SH-SY5Y (cell line): ENCODE results near the gene SLC25A48.

ENCODE experiments used
- GATA2 ChIP-seq: IDR thresholded peaks from 2 replicates; pipeline ENCODE4 v1.6.1; 2011; ENCODE audit warnings: mild to moderate bottlenecking, low read depth, low read length
- GATA3 ChIP-seq: IDR thresholded peaks from 2 replicates; pipeline ENCODE4 v1.6.1; 2011; ENCODE audit warnings: low read depth, mild to moderate bottlenecking, low read length, moderate library complexity

SLC25A48 gene

DNA sequence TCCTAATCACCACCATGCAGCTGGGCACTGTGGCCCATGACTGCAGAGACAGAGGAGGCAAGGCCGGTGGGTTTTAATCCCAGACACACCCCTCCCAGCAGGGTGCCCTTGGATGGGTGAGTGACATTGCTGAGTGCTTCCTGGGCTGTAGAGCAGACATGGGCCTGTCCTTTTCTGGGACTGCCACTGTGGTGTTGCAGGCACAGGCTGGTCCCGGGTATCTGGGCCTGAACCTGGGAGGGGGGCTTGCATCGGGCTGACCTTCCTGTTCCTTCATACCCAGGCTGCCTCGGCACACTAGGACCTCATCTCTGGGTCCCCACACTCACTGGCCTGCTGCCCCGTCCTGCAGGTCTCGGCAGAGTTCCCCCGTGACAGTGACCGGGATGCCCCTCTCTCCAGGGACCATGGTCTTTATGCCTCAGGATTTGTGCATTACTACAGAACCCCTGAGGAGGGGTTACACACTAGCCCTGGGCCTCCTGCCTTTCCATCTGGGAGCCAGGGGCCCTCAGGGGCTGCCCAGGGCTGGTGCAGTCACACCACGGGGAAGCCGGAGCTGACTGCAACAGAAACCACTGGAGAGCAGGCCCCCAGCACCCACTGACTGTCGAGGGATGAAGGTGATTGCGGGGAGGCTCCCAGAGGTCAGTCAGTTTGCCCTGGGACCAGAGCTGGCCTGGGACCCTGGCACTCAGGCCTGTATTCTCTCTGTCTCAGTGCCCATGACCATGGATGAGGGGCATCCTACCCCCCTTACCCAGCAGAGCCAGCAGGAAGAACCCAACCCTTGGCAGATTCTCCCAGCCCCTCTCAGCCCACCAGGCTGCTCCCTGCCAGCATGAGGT is 8.9 kb upstream of the SLC25A48 start:
- TF ChIP-seq GATA2 (no peak), GATA3 (no peak)

DNA sequence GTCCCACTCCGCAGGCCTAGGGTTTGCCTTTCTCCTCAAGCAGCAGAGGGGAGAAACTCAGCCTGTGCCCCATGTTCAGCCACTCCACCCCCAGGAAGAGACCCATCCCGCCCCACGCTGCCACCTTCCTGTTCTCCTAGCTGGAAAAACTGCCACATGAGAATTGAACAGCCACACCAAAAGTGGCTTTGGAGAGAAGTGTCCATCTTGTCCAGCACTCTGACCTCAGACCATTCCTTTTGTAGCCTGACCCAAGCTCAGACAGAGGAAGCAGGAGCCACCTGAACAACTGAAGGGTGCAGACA is 8.3 kb upstream of the SLC25A48 start:
- TF ChIP-seq GATA2: no peak
- TF ChIP-seq GATA3: no peak

DNA sequence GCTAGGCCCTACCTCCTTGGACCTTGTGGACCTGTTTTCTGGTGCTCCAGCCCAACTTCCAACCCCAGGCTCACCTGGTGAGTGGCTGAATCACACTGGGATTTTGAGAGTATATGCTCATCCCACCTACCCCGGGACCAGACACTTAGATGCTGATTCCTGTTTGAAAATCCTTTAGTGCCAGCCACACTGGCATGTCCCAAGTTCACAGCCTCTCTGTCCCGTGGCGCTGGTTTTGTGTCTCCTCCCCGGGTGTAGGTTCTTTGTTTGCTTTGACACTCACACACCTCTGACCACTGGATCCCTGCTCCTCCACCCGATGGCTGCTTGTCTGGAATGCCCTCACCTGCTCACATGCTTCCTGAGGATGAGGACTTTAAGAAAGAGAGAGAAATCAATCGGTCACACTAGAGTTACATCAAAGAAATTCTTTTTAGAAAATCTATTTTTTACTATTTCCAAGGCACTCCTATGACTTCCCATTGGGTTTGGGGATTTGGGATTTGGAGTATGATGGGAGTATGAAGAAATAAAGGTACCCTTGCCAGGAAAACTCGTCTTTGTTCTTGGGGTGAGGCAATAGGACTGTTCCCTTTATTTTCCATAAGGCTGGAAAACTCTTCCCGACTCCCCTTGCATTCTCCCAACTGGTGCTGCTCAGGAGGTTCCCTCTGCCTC is 7.3 kb upstream of the SLC25A48 start:
- TF ChIP-seq GATA3: no peak
- TF ChIP-seq GATA2: no peak

DNA sequence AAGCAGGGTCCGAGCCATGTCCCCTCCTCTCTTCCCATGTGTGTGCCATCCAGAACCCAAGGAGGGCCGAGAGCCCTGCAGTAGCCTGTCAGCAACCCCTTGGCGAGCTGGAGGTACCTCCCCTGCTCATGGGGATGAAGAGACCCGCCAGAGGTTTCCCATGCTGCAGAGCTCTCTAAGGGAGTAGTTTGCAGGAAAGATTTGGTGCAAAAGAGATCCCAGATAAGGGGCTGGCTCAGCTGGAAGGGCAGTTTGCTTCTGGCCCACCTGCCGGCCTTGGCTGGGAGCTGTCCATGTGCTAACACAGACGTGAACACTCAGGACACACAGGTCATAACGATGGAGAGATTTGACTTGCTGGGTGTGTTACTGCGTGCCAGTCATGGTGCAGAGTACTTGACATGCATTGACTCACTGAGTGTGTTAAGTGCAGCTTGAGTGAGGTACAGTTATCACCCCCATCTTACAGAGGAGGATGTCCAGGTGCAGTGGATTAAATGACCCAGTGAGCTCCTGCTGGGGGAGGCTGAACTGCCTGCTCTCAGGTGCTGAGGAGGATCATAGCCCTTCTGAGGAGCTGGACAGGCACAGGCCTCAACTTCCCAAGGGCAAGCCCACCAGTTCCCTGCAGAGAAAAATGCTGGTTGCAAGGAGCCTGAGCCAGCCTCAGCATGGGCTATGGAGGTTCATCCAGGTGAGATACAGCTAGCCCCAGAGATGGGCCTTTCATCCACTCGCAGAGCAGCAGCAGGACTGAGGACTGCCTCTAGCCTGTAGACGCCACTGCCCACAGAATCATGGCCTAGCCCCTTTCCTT is 6.3 kb upstream of the SLC25A48 start:
- TF ChIP-seq GATA2 (peak; percentile 56; the same call in 1 of the 2 replicates), GATA3 (no peak)

DNA sequence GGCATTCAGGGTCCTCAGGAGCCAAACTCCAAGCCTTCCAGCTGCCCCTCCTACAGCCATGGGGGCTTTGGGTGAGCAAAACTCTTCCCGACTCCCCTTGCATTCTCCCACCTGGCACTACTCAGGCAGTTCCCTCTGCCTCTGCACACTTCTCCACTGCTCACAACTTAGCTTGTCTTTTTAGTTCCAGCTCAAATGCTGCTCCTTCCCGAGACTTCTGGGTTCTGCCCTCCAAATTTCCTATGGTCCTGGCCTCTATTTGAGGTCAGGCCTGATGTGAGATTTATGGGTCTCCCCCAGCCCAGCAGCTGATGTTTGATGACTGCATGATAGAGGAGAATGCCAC is 5.7 kb upstream of the SLC25A48 start:
- TF ChIP-seq GATA3: no peak
- no peak for TF ChIP-seq GATA2

DNA sequence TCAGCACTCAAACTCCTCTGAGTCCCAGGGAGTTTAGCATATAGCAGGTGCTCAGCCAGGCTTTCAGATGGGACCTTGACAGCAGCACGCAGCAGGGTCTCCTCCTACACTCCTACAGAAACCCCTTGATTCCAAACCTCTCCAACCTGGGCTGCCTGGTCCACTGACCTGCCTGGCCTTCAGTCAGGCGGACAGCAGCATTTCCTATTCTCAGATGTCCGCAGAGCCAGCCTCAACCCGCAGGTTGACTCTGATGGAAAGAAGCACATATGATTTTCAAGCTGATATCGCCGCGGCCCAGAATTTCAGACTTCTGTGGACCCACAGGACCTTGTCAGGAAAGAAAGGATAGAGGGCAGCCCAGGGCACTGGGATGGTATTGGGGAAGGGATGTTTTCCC is 5.3 kb upstream of the SLC25A48 start:
- TF ChIP-seq GATA2: no peak
- no peak for TF ChIP-seq GATA3

DNA sequence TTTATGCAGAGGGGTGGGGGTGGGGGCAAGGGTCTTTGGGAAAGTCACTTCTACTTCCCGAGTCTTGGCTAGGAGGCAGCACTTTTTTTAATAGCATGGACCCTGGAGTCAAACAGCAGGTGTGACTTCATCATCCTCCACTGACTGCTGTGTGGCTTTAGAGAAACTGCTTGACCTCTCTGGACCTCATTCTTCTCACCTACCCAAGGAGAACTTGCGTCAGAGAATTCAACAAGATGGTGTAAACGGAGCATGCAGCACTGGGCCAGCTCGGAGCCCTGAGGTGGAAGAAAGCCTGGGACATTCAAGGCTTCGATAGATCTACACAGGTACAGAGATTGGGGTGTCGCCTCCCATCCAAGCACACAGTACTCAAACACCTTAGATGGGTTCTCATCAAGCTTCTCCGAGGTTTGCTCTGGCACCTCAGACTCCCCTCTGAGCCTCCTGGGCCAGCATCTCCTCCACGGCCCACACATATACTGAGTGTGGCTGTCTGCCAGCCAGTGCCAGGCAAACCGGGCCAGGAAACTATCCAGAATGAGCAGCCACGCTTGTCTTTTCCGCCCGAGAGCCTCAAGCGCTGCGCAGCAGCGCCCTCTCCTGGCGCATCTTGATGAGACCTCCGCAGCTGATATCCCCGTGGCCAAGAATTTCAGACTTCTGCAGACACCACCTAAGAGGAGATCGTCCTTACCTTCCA is 4.6 kb upstream of the SLC25A48 start:
- TF ChIP-seq GATA3: no peak
- TF ChIP-seq GATA2: no peak

DNA sequence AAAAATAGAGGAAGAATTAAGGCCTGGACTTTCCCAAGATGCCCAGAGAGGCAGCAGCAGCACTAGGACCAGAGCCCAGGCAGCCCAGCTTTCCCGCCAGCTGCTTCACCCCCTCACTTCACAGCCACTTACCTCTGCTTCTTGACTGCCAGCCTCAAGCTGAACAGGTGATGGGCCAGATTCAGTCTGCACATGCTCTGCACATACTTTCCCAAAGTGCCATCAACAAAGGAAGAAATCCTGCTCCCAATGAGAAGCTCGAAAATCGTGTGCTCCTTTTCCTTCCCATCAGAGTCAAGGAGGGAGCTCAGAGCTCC is 4.1 kb upstream of the SLC25A48 start:
- TF ChIP-seq GATA3 (no peak), GATA2 (no peak)

DNA sequence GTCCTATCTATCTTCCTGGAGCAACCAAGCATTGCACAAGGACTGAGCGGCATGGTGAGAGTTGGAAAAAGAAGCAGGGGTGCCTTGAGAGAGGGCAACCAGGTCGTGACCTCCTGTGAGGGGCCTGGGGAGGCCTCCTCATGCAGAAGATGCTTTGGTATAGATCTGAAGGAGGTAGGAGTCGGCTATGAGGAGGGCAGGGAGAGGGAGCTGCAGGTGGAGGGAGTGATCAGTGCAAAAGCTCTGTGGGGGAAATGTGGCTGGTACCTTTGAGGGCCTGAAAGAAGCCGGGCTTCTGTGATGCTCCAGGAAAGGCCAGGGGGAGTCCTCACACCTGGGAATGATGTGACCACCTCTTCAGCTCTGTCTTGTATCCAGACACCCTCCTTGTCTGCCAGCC is 3.6 kb upstream of the SLC25A48 start:
- TF ChIP-seq GATA3 (no peak), GATA2 (no peak)

DNA sequence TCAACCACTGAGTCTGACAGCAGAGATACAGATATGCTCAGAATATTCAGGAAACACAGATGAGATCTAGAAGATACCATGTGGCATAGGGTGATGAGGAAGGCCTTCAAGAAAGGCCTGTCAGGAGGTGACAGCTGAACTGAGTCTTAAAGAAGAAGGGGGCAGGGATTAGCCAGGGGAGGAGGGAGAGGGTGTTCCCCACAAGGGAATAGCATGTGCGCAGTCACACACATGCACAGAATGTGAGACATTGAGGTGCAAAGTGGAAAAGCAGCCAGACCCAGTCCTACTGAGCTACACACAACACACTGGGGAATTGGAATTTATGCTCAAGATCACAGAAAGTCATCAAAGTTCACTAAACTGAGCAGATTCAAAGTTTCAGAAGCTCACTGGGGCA is 3.0 kb upstream of the SLC25A48 start:
- TF ChIP-seq GATA2 (no peak), GATA3 (no peak)

DNA sequence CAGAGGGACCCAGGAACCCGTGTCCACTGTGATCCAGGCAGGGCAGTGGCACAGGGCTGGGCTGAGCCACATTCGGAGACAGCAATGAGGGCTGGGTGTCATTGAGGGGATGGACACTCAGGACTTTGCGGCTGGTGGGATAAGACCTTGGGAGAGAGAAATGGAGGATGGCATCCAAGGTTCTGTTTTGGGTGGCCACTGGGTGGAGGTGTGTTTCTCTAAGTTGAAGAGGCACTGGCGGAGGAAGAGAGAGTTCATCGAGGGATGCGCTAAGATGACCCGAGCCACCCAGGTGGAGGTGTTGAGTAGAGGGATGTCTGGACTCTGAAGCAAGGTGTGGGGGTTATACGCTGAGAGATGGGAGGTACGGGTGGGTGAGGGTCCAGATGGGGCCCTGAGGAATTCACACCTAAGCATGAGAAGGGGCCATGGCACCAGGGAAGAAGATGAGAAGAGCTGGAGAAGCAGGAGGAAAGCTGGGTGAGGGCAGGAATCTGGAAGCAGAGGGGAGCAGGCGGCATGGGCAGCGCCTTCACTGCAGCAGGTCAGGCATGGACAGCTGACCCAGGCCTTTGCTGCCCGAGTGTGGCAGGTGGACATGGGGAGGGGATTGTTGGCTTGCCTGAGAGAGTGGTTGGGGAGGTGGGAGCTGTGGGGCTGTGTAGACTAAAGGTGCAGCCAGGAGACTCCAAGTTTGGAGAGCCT is 2.5 kb upstream of the SLC25A48 start:
- no peak for TF ChIP-seq GATA2
- TF ChIP-seq GATA3: no peak

DNA sequence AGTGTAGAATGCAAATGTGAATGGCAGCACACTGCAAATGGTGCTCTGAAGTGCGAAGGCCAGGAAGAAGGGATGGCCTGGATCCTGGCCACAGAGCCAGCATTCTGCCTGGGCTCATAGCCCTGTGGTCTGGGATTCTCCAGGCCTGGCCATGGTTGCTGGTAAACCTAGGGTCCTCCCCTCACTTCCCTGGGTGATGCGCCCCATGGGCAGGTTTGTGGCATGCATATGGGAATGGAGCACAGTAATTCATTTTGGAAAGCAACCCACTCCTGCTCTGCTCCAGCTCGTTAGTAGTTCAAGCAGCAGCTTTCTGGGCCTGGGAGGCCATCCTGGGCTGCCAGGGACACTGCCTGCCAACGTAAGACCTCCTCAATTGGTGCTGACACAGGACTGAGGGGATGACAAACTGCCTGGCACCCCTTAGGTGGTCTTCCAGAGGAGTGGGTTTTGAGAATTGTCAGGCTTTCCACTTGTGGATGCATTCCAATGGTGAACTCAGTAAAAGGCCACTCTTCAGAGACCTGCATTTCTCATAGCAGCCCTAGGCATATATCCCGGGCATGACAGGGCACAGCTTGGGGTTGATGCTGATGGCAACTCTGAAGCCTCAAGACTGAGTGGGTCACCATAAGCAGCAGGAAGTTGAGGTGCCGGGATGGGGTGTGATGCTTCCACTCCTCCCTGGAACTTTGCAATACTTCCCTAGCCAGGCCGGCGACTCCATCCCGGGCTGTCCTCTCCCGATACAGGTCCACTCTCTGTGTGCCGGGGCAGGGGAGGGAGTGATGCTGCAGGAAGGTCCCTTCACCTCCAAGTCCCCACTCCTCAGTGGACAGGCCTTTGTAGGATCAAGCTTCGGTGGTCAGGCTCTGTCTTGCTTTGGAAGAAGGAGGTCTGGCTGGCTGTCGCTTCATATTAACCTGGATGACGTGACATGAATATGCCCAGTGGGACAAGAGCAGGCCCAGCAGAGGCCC is 1.2 kb upstream of the SLC25A48 start:
- TF ChIP-seq GATA2 (no peak), GATA3 (no peak)

DNA sequence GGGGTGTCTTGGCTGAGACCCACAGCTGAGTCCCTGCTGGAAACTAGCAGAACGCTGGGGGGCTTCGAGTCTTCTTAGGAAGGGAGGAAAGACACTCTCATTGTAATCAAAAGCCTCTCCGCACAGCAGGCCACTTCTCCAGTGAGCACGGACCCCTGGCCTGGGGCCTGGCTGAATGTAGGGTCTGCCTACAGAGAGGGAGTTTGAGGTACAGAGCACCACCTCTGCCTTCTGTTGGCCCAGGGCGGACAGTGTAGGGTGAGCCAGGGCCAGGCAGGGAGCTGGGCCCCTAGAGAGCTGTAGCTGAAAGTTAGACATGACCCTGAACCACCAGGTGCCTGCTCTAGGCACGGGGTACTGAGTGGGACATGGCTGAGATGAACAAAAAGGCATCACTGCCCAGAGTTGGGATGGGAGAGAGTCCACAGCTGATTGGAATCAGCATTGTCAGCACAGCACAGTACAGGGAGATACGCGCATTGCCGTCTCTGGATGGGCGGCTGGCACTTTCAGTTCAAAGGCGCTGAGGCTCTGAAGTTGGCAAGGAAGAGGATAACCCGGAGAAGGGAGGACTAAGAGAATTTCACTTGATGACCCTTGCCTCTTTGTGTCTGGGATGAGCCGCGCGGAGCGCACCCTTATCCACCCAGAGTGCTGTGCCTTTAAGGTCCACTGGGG is 363 bp upstream of the SLC25A48 start:
- TF ChIP-seq GATA3 (no peak), GATA2 (peak; percentile 24; the same call in 1 of the 2 replicates)

DNA sequence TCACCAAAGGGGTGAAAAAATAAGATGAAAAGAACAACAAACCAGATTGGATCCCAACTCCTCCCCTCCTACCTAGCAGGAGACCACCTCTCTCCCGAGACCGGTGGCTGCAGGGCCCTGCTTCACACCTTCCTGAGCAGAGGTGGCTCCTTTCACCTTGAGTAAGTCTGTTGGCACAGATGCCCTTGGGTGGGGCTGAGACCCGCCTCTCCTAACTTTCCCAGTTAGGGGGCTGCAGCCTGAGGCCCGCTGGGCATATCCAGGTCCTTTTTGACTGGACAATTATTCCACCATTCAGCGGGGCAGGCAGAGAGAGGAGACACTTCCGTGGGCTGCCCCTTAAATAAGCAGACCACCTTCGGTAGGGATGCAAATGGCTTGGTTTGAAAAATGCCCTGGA is 1.3 kb downstream of the SLC25A48 start:
- TF ChIP-seq GATA2 (no peak), GATA3 (no peak)
